GM12874 (cell line): ENCODE results near the gene IFRD2.

Source experiments
- TF ChIP-seq, protein P1 (sequence below): IDR thresholded peaks from 2 replicates; pipeline ENCODE4 v1.5.1; 2011; ENCODE audit warnings: low read depth, mild to moderate bottlenecking, control low read depth, low read length, moderate library complexity; ENCODE audit not compliant: insufficient read depth

The IFRD2 gene, protein sequence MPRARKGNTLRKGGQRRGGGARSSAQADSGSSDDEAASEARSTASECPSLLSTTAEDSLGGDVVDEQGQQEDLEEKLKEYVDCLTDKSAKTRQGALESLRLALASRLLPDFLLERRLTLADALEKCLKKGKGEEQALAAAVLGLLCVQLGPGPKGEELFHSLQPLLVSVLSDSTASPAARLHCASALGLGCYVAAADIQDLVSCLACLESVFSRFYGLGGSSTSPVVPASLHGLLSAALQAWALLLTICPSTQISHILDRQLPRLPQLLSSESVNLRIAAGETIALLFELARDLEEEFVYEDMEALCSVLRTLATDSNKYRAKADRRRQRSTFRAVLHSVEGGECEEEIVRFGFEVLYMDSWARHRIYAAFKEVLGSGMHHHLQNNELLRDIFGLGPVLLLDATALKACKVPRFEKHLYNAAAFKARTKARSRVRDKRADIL

DNA sequence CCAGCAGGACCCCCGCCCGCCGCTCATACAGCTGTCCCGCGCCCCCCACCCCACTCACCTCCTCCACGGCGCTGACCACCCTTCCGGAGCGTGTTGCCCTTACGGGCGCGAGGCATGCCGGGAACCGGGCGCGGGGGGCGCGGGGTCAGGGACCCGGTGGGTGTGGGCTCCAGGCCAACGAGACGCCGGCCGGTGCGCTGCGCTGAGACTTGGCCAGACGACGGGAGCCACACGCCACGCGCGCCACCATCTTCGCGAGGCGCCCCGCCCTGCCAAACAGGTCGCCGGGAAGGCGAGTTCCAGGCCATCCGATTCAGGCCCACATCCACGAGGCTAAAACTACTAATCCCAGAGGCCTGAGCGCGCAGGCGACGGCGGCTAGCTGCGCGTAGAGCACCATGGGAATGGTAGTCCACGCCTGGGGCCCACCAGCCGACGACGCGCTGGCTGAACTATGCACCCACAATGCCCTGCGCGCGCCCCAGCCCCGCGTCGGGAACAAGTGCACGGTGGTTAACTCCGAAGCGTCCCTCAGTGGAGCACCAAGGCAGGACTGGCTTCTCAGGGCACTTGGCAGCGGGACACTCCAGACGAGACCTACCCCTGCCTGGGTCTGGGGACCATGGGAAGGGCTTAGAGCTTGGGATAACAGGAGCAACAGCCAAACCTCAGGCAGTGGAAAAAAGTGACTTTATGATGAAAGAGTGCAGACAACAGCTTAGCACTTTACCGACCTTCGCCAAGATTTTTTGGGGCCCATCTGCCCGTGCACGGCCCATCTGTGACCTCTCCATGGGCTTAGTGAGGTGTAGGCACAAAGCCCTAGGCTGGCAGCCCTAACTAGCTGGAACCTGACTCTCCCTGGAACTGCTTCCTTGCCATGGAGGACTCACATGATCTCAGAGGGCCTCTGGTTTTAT is at the start of gene IFRD2:
Gene IFRD2 (minus strand): TSS at position 271 of the 920 bp plus-strand sequence. CDS start 155 bp downstream, at position 116.
- TF ChIP-seq, protein P1, sequence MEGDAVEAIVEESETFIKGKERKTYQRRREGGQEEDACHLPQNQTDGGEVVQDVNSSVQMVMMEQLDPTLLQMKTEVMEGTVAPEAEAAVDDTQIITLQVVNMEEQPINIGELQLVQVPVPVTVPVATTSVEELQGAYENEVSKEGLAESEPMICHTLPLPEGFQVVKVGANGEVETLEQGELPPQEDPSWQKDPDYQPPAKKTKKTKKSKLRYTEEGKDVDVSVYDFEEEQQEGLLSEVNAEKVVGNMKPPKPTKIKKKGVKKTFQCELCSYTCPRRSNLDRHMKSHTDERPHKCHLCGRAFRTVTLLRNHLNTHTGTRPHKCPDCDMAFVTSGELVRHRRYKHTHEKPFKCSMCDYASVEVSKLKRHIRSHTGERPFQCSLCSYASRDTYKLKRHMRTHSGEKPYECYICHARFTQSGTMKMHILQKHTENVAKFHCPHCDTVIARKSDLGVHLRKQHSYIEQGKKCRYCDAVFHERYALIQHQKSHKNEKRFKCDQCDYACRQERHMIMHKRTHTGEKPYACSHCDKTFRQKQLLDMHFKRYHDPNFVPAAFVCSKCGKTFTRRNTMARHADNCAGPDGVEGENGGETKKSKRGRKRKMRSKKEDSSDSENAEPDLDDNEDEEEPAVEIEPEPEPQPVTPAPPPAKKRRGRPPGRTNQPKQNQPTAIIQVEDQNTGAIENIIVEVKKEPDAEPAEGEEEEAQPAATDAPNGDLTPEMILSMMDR = no peak

DNA sequence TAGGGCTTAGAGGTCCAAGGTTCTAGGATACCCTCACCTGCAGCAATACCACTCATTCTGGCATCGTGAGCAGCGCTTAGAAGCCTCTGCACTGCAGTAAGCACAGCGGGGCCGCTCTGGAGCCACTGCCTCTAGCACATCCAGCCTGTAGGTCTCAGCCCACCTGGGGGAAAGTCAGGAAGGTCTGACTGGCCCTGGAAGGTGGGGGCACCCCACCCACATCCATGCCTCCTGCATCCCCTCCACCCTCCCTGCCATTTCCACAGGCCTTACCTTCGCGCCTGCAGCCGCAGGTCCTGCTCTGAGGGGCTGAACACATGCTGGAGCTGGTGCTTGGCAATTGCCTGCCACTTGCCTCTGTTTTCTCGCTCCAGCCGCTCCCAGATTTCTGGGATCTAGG is 49.3 kb upstream of the IFRD2 start:
- TF ChIP-seq, protein P1 = no peak

DNA sequence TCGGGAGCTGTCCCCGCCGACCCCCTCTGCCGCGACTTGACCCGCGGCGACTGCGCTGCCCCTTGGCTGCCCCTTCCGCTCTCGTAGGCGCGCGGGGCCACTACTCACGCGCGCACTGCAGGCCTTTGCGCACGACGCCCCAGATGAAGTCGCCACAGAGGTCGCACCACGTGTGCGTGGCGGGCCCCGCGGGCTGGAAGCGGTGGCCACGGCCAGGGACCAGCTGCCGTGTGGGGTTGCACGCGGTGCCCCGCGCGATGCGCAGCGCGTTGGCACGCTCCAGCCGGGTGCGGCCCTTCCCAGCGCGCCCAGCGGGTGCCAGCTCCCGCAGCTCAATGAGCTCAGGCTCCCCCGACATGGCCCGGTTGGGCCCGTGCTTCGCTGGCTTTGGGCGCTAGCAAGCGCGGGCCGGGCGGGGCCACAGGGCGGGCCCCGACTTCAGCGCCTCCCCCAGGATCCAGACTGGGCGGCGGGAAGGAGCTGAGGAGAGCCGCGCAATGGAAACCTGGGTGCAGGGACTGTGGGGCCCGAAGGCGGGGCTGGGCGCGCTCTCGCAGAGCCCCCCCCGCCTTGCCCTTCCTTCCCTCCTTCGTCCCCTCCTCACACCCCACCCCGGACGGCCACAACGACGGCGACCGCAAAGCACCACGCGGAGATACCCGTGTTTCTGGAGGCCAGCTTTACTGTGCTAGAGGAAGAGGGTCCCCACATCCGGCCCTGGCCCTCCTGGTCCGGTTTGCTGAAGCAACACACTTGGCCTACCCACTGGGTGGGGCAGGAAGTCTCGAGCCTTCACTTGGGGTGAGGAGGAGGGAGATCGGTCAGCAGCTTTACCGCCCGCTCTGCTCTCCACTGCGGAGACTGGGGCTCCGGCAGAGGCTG is 48.5 kb upstream of the IFRD2 start, which contains the start of gene RASSF1:
Gene RASSF1 (minus strand): TSS at position 389 of the 882 bp plus-strand sequence. CDS start 31 bp downstream, at position 358.
- TF ChIP-seq, protein P1 = no peak

DNA sequence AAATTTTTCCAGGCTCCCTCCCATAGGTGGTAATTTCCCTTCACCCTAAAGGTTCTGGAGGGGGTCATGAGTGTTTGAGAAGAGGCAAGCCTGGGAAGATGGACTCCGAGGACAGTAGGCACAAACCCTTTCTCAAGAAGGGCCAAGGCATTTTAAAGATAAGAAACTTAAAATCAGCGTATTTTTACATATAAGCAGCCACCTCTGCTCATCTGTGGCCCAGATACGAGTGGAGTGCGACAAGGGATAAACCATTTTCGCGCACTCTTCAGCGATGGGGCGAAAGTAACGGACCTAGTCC is 47.9 kb upstream of the IFRD2 start:
- TF ChIP-seq, protein P1 = no peak

DNA sequence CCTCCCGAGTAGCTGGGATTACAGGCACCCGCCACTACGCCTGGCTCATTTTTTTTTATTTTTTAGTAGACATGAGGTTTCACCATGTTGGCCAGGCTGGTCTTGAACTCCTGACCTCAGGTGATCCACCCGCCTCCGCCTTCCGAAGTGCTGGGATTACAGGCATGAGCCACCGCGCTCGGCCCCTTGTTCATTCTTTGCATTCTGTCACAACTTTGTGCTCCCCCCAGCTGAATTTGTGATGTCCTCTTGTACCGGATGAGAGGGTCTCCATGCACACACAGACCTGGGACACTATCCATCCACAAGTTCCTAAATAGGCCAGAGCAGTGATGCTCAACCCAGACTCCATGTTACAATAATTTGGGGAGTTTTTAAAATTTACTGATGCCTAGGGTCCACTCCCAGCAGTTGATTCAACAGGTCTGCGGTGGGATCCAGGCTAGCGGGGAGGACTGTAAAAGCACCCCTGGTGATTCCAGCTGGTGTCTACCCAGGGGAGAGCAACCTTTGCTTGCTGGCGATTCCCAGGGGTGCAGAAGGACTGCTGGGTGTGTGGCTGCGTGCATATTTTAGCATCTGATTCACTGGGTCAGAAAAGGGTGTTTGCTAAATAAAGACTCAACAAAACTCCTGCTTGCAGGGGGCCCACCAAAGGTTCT is 47.4 kb upstream of the IFRD2 start:
- TF ChIP-seq, protein P1 = no peak

DNA sequence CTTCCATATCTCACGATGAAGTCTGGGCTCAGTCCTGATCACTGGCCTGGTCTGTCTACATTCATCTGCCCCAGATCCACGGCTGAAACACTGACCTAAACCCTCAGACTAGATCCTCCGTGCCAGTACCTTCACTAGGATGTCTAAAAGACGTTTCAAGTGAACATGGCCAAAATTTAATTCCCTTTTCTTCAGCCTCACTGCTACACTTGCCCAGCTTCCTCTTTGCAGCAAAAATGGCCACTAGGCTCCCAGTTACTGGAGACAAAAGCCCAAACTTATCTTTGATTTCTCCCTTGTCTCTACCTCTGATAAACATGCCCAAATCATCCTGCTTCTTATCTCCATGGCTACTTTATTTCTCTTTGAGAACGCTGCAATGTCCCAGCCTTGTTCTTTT is 46.7 kb upstream of the IFRD2 start:
- TF ChIP-seq, protein P1 = no peak
